GM19395 (cell line): ENCODE data around the gene GALNTL6.
A peak's percentile ranks its signal among the peaks of the same experiment; 100 is the strongest.
"Not testable (repeated sequence)": the region's sequence is repeated elsewhere in the genome, so short reads cannot be mapped to it uniquely, and the experiment has no call there.

Experiments used
- ATAC-seq: cut with Tn5 transposase; IDR thresholded peaks from one replicate; pipeline ENCODE4 v1.9.1; 2021; ENCODE audit warnings: mild to moderate bottlenecking, moderate library complexity; ENCODE audit not compliant: unreplicated experiment

GALNTL6 gene

DNA sequence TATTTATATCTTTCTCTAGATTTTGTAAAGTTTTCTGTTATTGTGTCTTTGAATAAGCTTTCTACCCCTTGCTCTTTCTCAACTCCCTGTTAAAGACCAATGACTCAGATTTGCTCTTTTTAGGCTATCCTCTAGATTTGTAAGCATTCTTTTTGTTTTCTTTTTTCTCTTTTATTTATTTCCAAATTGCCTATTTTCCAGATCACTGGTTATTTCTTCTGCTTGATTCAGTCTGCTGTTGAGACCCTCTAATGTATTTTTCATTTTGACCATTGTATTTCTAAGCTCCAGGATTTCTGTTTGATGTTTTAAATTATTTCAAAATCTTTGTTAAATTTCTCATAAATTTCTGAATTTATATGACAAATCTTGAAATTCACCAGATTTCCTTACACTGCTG lies 892.8 kb downstream of the GALNTL6 start:
- ATAC-seq: no peak

DNA sequence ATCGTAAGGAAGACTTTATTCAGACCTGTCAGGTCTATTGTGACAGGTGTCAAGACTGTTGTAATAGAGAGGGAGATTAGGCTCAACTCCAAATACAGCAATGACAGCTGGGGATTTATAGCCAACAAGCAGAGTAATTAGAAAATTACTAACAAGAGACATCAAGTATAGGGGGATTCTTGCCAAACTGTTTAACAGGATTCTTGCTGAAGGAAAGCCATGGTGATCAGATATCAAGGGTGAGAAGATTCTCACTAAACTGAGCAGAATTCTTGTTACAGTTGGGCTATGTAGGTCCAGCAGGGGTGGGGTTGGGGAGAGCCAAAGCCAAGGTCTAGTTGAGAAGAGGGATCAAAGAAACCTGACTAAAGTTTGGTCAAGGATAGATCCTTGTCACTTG lies 894.4 kb downstream of the GALNTL6 start:
- ATAC-seq: no peak

DNA sequence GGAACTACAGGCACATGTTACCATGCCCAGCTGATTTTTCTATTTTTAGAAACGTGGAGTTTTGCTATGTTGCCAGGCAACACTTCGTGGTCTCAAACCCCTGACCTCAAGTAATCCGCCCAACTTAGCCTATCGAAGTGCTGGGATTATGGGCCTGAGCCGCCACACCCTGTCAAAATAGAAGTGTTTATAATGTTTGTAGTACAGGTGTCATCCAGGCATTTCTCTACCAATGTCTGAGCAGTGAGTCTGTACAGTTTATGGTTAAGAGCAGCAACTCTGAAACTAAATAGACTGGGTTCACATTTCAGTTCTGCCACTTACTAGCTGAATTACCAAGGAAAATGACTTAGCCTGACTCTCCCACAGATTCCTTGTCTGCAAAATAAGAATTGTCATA lies 895.0 kb downstream of the GALNTL6 start:
- no peak for ATAC-seq

DNA sequence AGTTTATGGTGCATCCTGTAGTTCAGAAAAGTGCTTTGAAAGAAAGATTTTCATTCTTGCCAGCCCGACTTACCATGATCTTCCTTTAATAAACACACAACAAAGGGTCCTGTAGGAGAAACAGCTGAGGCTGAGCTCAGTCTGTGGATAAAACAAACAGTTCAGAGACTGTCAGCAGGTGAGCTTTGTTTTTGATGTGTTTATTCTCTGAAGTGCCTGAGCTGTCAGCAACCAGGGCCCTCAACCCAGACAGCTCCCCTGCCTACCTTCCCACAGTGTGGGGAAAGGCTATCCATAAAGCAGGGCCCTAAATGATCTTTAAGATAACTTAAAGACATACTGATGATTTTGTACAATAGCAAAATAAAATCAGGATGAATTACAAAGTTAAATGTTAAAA lies 896.2 kb downstream of the GALNTL6 start:
- ATAC-seq: no peak

DNA sequence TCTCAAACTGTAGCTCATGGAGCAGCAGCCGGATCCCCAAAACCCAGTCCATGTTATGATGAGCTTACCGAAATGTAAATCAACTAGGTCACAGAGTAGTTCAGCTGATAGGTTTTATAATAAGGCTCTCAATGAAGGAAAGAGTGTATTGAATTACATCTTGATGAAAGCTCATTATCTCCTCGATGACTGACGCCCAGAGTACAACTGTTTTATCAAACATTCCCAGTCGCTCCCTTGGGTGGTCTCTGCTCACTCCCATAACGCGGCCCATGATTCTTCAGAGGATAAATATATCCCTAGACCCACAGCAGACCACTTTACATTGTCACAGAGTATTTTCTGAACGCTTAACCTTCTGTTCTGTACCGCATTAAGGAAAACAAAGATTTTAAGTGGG lies 903.1 kb downstream of the GALNTL6 start:
- ATAC-seq: no peak

DNA sequence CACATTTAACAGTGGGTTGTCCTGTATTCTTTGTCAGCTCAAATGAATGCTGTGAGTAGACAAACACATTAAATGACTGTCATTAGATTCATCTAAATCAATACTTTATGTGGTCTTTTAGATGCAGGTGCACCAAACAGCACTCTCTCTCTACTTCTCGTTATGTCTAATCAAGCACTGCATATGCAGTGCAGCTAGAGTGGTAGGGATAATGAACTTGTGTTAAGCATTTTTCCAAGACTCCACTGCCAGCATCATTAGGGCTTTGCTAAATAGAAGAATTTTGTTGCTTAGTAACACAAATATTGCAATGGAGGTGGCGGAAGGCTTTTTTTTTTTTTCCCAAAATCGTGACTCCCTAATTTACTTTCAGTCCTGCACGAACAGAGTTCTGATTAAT lies 908.5 kb downstream of the GALNTL6 start:
- ATAC-seq: no peak

DNA sequence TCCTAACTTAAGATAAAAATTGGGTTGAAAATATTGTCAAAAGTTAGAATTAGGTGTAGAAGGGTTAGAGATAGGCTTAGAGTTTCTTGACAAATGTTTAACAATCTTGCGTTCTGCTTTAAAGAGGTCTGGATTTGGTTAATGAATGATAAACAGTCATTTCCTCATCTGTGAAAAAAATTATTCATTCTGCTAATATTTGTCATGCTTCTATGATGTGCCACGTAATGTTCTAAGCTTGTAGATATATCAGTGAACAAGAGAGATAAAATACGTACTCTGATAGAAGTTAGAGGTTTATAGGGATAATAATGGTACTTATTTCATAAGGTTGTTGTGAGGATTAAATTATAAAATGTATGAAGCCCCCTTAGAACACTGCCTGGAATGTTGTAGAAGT lies 912.4 kb downstream of the GALNTL6 start:
- ATAC-seq: no peak

DNA sequence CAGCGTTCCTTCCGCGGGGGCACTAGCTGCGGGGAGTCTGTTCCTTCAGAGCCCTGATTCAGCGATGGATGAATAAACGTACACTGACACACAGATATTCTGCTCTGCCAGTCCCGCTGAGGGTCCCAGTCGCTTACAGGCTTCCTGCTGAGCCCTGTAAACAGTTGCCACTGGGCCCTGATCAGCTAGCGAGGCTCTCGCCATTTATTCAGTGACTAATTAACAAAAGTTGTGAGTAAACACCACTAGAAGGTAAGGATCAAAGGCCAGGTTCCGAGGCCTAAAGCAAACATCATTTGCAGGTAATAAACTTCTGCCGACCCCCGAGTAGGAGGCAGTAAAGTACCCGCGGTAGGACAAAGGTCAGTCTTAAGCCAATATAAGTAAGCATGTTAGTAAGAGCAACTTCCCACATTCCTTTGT lies 912.8 kb downstream of the GALNTL6 start:
- no peak for ATAC-seq

GRCh38 chr4:172727631-172728030 lies 914.4 kb downstream of the GALNTL6 start:
- ATAC-seq: no peak

GRCh38 chr4:172733645-172734044 lies 920.4 kb downstream of the GALNTL6 start:
- not testable (repeated sequence) for ATAC-seq

DNA sequence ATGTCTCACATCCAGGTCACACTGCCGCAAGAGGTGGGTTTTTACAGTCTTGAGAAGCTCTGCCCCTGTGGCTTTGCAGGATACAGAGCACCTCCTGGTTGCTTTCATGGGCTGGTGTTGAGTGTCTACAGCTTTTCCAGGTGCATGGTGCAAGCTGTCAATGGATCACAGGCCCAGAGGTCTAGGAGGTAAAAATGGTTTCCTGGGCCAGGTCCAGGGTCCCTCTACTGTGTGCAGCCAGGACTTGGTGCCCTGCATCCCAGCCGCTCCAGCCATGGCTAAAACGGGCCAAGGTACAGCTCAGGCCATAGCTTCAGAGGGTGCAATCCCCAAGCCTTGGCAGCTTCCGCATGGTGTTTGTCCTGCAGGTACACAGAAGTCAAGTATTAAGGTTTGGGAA lies 921.4 kb downstream of the GALNTL6 start:
- no peak for ATAC-seq

DNA sequence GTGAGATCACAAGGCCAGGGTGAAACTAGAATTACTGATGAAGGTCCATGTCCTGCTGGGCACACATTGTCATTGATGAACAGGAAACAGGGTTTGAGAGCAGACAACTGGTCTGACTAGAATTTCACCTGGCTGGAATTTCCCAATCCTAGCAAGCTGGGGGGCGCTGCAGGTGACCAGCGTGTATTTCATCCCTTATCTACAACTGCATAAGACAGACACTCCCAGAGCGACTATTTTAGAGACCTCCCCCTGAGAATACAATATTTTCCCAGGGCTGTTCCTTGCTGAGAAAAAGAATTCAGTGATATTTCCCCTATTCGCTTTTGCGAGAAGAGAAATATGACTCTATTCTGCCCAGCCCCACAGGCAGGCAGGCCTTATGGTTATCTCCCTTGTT lies 922.8 kb downstream of the GALNTL6 start:
- ATAC-seq: no peak

DNA sequence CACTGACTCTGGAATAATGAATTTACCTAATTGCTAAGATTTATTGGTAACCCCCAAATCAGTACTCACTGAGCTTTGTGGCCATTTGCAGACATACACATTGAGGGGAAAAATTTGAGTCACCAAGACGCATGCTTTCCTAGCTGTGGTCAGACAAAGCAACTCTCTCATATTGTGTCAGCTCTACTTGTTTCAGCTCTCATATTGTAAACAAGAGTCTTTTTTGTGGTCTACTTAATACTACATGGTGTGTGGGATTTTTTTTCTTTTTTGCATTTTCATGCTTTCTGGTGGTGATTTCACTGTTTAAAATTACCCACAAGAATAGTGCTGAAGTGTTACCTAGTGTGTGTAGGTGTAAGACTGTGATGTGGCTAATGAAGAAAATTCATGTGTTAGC lies 927.2 kb downstream of the GALNTL6 start:
- peak; percentile 96 for ATAC-seq

- peak; percentile 99 for ATAC-seq
Observed at GRCh38 chr4:172750910-172751309, 937.7 kb downstream of the GALNTL6 start.

GRCh38 chr4:172751550-172751949 lies 938.3 kb downstream of the GALNTL6 start:
- ATAC-seq: peak; percentile 7

DNA sequence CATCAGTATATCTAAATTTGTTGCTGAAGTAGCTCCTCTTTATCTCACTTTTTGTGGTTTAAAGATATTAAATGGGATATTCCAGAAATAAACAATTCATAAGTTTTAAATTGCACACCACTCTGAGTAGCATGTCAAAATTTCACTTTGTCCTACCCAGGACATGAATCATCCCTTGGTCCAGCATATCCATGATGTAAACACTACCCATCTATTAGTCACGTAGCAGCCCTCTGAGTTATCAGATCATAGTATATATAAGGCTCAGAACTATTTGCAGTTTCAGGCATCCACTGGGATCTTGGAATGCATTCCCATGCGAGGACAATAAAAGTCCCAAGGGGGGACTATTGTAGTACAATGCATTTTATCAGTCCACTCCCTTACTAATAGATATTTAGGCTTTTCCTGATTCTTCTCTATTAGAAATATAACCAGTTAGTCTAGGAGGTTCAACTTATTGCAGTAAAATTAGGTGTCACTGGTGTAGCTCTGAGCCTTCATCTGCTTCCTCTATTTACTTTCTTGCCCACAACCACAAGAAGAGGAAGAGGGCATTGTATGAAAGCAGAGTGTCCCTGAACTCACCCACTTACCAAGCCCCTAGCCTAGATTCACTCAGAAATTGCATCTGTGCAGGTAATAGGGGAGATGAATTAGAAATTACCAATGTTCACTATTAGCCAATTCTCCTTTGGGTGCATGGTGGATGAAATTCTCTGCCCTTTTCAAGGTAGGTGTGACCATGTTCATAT lies 945.6 kb downstream of the GALNTL6 start:
- ATAC-seq: no peak

DNA sequence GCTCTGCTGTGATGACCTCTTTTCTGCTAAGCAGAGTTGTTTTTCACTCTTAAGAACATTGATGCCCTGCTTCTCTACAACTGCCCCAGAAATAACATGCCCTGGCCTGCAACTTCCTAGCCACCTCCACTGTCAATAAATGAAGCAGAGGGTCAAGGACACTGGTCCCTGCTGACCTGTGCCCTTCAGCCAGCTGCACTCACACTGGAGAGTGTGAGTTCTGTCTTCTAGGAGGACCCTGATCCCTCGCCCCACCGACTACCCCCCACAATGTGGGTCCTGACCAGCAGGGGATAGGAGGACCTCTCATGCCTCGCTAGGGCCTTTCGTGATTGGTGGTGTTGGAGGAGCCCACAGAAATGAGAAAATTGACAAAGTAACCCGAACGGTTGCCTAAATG lies 947.3 kb downstream of the GALNTL6 start:
- ATAC-seq: no peak

GRCh38 chr4:172762895-172763294 lies 949.7 kb downstream of the GALNTL6 start:
- ATAC-seq: no peak

- no peak for ATAC-seq
Observed at GRCh38 chr4:172770787-172771186, 957.6 kb downstream of the GALNTL6 start.

DNA sequence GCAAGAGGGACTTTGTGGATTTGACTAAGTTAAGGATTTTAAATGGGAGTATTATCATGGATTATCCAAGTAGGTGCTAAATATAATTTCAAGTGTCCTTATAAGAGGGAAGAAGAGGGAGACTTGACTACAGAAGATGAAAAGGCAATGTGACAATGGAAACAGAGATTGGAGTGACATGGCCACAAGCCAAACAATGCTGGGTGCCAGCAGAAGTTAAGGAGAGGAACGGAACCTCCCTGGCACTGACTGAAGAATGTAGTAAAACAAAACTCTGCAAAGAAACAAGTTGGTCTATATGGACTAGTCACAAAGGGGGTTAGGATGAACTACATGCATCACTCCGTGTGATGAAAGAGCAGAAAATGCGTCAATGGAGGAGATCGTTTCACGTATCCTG lies 959.6 kb downstream of the GALNTL6 start:
- ATAC-seq: no peak

- no peak for ATAC-seq
Observed at GRCh38 chr4:172776203-172776861, 963.1 kb downstream of the GALNTL6 start.

DNA sequence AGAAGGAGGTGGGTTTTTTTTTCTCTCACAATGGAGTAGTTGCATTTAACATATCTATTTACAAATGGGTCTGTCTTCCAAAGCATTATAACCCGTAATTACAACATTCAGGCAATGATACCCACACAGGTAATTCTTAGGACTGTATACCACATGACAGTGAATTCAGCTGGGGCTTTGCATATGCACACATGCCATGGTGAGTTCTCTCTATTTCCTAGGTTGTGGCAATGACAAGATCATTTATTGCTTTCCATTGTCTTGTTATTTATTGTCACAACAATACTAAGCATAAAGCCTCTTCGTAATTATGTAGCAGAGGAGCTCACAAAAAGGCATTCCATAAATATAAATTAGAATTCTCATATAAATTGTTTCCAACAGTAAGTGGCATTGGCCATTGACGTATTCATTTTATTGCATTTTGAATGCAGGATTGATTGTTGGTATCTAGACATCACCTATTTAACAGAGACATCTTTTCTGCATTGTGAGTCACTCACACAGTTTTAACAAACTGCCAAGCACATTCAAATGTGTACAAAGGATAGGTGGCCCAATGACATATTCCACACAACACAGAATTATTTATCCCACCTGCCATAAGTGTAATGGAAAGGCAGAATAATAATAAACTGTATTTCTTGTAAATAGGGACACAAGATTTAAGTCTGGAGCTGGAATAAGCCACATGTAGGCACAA lies 964.7 kb downstream of the GALNTL6 start:
- ATAC-seq: no peak
